HG02852 (cell line): Measurements from ENCODE around the gene CCND2.

Experiments
- ATAC-seq: cut with Tn5 transposase; IDR thresholded peaks from one replicate; pipeline ENCODE4 v1.9.1; 2021; ENCODE audit warnings: mild to moderate bottlenecking, moderate library complexity; ENCODE audit not compliant: unreplicated experiment

Gene CCND2

DNA sequence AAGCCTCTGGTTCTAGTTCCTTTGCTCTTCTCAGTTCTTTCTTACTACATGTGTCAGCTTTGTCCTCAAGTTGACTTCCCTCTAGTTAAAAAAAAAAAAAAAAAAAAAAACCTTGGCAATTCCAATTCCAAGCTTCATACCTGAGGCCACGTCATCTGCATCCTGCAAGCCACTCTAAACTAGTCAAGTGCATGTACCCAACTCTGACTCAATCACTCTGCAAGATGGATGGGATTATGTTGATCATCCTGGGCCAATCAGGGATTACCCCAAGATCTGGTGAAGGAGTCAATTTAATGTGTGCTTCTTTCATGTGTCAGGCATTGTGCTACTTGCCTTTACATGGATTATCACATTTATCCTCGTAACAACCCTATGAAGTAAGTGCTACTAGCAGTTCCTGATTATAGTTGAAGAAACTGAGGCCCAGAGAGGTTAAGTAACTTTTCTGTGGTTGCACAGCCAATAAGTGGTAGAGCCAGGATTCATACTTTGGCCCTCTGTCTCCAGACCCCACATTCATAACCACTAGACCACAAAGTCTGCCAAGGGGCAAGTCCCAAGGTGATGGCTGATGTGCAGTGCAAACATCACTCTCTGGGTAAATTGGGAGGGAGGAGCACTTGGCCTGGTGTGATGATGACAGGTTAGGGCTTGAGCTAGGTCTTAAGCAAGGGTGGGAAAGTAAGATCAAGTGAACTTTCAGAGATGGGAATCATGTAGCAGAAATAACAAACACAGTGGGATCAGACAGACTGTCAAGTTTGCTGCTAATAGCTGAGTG is 17.3 kb upstream of the CCND2 start:
- no peak for ATAC-seq

GRCh38 chr12:4257442-4257841 is 16.1 kb upstream of the CCND2 start:
- no peak for ATAC-seq

GRCh38 chr12:4259099-4259498 is 14.5 kb upstream of the CCND2 start:
- ATAC-seq, result no peak

GRCh38 chr12:4261655-4262054 is 11.9 kb upstream of the CCND2 start:
- ATAC-seq, result peak; percentile 84

DNA sequence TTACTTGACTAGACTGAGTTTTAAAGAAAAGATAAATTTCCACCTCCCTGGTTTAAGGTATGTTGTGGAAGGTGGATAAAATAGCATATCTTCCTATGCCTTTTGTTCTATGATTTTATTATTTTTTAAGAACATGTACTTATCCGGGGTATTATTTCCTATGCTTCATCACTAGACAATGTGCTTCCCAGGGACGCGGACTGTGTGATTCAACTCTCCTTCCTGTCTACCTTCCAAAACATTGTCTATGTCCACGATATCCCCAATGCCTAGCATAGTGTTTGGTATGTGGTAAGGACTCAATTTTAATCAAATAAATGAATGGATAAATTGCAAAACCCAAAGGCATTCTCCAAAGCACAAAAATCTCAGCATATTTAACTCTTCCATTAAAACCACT is 8.3 kb upstream of the CCND2 start:
- ATAC-seq, result no peak

GRCh38 chr12:4266990-4267389 is 6.6 kb upstream of the CCND2 start:
- ATAC-seq, result no peak

GRCh38 chr12:4267704-4268328 is 5.7 kb upstream of the CCND2 start:
- no peak for ATAC-seq

GRCh38 chr12:4268329-4269181 is 5.0 kb upstream of the CCND2 start:
- no peak for ATAC-seq

- ATAC-seq, result no peak
Observed at GRCh38 chr12:4269279-4269991, 4.1 kb upstream of the CCND2 start.

DNA sequence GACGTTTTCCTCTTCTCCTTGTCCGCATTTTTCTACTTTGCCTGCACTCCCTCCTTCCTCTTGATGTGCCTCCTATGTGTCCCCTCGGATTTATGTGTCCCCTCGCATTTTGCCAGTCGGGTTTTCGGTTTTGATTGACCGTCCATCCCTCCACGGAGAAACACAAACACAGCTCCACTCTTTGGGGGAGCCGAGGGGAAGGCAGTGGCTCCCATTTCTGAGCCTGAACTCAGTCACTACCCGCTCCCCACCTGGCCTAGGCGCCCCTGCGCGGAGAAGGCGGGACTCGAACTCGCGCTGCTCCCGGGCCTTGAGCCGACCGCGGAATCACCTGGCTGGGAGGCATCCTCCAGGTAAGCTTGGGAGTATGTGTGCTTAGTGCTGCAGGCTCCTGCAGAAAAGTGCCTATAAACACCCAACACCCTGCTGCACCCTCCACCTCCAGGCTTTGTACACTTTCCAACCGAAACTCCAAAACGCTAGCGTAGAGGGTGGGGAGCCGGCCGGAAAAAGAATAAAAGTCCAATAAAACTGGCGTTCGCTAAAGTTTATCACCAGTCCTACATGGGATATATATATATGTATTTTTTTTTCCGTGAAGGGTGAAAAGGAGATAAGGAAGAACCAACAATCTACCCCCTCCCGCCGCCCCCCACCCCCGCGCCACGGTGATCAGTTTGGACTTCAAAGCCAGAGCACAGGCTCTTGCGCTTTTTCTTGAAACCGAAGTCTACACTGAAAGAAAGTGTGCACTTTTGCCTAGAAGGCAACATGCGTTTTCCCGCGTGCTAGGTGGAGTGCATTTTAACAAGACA is 3.3 kb upstream of the CCND2 start:
- ATAC-seq, result no peak

GRCh38 chr12:4270831-4271716 is 2.5 kb upstream of the CCND2 start:
- ATAC-seq, result no peak

- ATAC-seq, result peak; percentile 39
Observed at GRCh38 chr12:4271717-4272423, 1.7 kb upstream of the CCND2 start.

GRCh38 chr12:4272424-4273272 is 914 bp upstream of the CCND2 start:
- peak; percentile 7 for ATAC-seq

DNA sequence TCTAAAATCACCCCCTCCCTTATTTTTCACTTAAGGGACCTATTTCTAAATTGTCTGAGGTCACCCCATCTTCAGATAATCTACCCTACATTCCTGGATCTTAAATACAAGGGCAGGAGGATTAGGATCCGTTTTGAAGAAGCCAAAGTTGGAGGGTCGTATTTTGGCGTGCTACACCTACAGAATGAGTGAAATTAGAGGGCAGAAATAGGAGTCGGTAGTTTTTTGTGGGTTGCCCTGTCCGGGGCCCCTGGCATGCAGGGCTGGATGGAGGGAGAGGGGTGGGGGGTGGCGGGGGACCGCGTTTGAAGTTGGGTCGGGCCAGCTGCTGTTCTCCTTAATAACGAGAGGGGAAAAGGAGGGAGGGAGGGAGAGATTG is 300 bp upstream of the CCND2 start:
- no peak for ATAC-seq

DNA sequence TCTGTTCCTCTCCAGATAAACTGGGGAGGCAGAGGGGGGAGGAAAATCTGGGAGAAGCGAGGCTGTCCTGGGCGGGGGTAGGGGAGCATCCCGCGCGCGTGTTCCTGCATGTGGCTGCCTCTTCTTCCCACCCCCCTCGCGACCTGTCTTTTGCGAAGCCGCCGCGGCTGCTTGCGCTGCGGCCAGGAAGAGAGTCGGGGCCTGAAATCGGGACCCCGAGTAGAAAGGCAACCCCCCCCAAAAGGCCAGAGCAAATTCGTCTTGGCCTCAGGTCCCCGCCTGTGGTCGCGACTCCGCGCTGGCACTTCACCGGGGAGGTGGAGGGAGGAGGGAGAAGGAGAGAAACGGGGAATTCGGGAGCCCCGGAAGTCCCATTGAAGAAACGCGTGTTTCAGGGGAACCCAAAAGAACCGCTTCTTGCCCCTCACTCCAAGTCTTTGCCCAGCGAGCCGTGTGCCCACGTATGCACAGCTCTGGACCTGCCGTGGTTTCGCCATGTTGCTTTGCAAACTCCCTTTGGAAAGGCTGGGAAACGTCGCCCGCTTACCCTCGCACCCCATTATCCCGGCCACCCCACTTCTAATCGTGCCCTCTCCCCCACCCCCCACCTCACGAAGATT is 944 bp downstream of the CCND2 start:
- no peak for ATAC-seq

DNA sequence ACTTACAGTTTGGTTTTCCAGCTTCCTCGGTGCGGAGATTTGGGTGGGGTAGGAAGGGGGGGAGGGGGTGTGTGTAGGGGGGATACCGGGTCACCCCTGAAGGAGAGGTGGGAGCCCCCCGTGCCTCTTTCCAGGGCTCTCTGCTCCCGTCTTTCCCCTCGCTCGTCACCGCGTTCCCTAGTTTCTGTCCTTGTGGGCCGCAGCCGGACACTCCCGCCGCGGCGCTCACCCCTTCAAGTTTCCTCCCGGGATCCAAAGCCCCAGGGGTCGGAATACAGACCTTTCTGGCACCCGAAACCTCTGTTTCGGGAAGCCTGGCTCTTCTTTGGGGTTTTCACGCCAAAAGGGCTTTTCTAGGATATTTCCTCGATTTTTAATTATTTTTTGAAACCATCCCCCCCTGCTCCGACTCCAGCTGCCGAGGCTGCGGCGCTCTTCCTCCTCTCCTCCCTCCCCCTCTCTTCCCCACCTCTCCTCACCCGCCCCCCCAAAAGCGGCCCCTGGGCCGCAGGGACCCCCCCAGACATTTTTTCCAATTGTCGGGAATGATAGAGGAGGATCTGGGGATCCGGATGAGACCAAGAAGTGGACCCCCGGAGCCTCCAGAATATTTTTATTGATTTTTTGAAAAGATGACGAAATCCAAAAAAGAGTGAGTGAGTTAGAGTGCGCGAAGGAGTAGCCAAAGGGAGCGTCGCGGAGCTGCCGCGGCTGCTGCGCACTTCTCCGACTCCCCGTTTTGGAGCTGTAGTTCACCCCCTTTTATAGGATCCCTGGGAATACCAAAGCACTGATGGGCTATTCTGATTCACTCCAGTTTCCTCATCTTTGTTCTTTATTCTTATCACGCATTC is 1.7 kb downstream of the CCND2 start:
- no peak for ATAC-seq
